Endothelial cell of umbilical vein (primary cell): Measurements from ENCODE around the gene UPK3A. TPM values are rescaled to one million over a fixed set of nuclear protein-coding genes. Genes with fewer than 3 reads are reported as not detected.

Experiments used
- BruUV-seq: library from RNA; stranded (reverse); fragments of 400-500 nt; replicated peaks from 2 replicates; lab custom pipeline; 2021; lab: Mats Ljungman, UMichigan
- CTCF ChIA-PET: fragments of 300-600, 350-600 bp; sonication (Branson Sonifier 250); formaldehyde crosslinking; loops from one replicate; lab custom pipeline; 2021; ENCODE audit warnings: antibody characterized with exemption, inconsistent platforms; lab: Charles Lee
- POLR2A ChIA-PET: fragments of 300-600, 350-600 bp; sonication (Branson Sonifier 250); formaldehyde crosslinking; loops from one replicate; lab custom pipeline; 2021; ENCODE audit warnings: antibody characterized with exemption, inconsistent platforms; lab: Charles Lee
- DNase-seq: peaks from one replicate; pipeline ENCODE4 v3.0.0-alpha.2; 2011; ENCODE audit warnings: low read depth, low spot score
- FAIRE-seq: peaks from 2 replicates; lab custom pipeline; 2011; peaks lifted over from hg19 to GRCh38; lab: Jason Lieb, UNC
- H2AFZ ChIP-seq: 2 replicates; pipeline ENCODE4 v1.6.0; 2012; ENCODE audit warnings: low read depth, low read length, control low read depth, inconsistent platforms
- H3K27ac ChIP-seq: 2 replicates; pipeline ENCODE4 v1.5.1; 2011; ENCODE audit warnings: low read depth, mild to moderate bottlenecking, control low read depth, low read length, moderate library complexity; ENCODE audit not compliant: insufficient read depth
- H3K27me3 ChIP-seq, 2 experiments: 2 replicates each; pipeline versions ENCODE4 v1.6.0 to v1.6.1; 2011; ENCODE audit warnings: low read length in 2 of 2, mixed read lengths in 1 of 2; ENCODE audit not compliant: control insufficient read depth in 2 of 2, insufficient read depth in 2 of 2
- H3K36me3 ChIP-seq, 2 experiments: 2 replicates in 1 of 2; 3 replicates in 1 of 2; pipeline ENCODE4 v1.5.1; 2011; ENCODE audit warnings: low read length in 2 of 2, mild to moderate bottlenecking in 1 of 2, moderate library complexity in 1 of 2; ENCODE audit not compliant: control insufficient read depth in 2 of 2, insufficient read depth in 2 of 2; ENCODE audit errors: extremely low read depth in 1 of 2
- H3K4me1 ChIP-seq: 3 replicates; pipeline ENCODE4 v1.5.1; 2011; ENCODE audit warnings: mild to moderate bottlenecking, low read length; ENCODE audit not compliant: control insufficient read depth, insufficient read depth; ENCODE audit errors: extremely low read depth
- H3K4me2 ChIP-seq: 2 replicates; pipeline ENCODE4 v1.6.1; 2011; ENCODE audit warnings: low read length, control low read depth, mixed read lengths; ENCODE audit not compliant: insufficient read depth
- H3K4me3 ChIP-seq, 3 experiments: fragments of 200-600 bp in 1 of 3; sonication (generic), shearing (Covaris generic) in 1 of 3; replicated peaks in 1 of 3; 2 replicates each; pipeline ENCODE4 v1.5.1; 2011 to 2016; ENCODE audit warnings: control low read depth in 3 of 3, low read length in 3 of 3, mild to moderate bottlenecking in 2 of 3, inconsistent platforms in 1 of 3, low read depth in 1 of 3, moderate library complexity in 1 of 3; ENCODE audit not compliant: insufficient read depth in 1 of 3
- H3K79me2 ChIP-seq: 2 replicates; pipeline ENCODE4 v1.6.0; 2012; ENCODE audit warnings: low read length, inconsistent platforms; ENCODE audit not compliant: control insufficient read depth, insufficient read depth
- H3K9ac ChIP-seq: replicated peaks from 2 replicates; pipeline ENCODE3; 2011; ENCODE audit warnings: low read length, control low read depth; ENCODE audit not compliant: insufficient read depth; ENCODE audit errors: extremely low read depth
- H3K9me1 ChIP-seq: replicated peaks from 3 replicates; pipeline ENCODE4 v1.6.0; 2011; ENCODE audit warnings: mild to moderate bottlenecking, low read length; ENCODE audit not compliant: control insufficient read depth, insufficient read depth; ENCODE audit errors: extremely low read depth
- H3K9me3 ChIP-seq: replicated peaks from 2 replicates; pipeline ENCODE4 v1.5.1; 2012; ENCODE audit warnings: low read length, inconsistent platforms; ENCODE audit not compliant: control insufficient read depth, insufficient read depth
- H4K20me1 ChIP-seq: replicated peaks from 2 replicates; pipeline ENCODE3; 2011; ENCODE audit warnings: mild to moderate bottlenecking, low read length; ENCODE audit not compliant: control insufficient read depth, insufficient read depth; ENCODE audit errors: extremely low read depth
- CTCF ChIP-seq, 2 donors: IDR thresholded peaks; 1 replicate in 1 of 2; 2 replicates in 1 of 2; pipeline ENCODE4 v1.5.1; 2011; ENCODE audit warnings: low read length in 2 of 2, mild to moderate bottlenecking in 2 of 2, moderate library complexity in 2 of 2, control low read depth in 1 of 2, inconsistent platforms in 1 of 2, low read depth in 1 of 2; ENCODE audit not compliant: insufficient read depth in 1 of 2; ENCODE audit errors: extremely low read depth in 1 of 2
- EZH2 ChIP-seq: IDR thresholded peaks from 2 replicates; pipeline ENCODE4 v1.6.1; 2012; ENCODE audit warnings: borderline replicate concordance, low read depth, mild to moderate bottlenecking, moderate library complexity, low read length, inconsistent platforms; ENCODE audit not compliant: severe bottlenecking
- FOS ChIP-seq: IDR thresholded peaks from 2 replicates; pipeline ENCODE4 v1.6.1; 2011; ENCODE audit warnings: mild to moderate bottlenecking, low read length, moderate library complexity, borderline replicate concordance; ENCODE audit not compliant: insufficient read depth
- GATA2 ChIP-seq: IDR thresholded peaks from 2 replicates; pipeline ENCODE4 v1.7.0; 2011; ENCODE audit warnings: low read depth, mild to moderate bottlenecking, moderate library complexity, mixed read lengths, low read length; ENCODE audit not compliant: insufficient read length, insufficient read depth
- JUN ChIP-seq: IDR thresholded peaks from 2 replicates; pipeline ENCODE4 v1.6.1; 2011; ENCODE audit warnings: borderline replicate concordance, low read depth; ENCODE audit not compliant: insufficient read length, insufficient read depth
- MYC ChIP-seq: IDR thresholded peaks from one replicate; pipeline ENCODE4 v1.6.1; 2011; ENCODE audit warnings: mild to moderate bottlenecking, low read depth, low read length
- POLR2A ChIP-seq: IDR thresholded peaks from 2 replicates; pipeline ENCODE4 v1.6.1; 2012; ENCODE audit warnings: low read depth, mild to moderate bottlenecking, control low read depth, low read length
- POLR2AphosphoS5 ChIP-seq: IDR thresholded peaks from 2 replicates; pipeline ENCODE4 v1.6.1; 2012; ENCODE audit warnings: low read depth, mild to moderate bottlenecking, control low read depth, low read length, moderate library complexity; ENCODE audit not compliant: insufficient read depth
- dilution Hi-C: fragments of 300-500 bp; cut with MboI; formaldehyde crosslinking; loops from one replicate; pipeline ENCODE4 v1.15.0; 2019; ENCODE audit warnings: low sequenced_read_pairs; ENCODE audit not compliant: extremely low pct_ligation_motif_present
- intact Hi-C: fragments of 100-400 bp; cut with micrococcal nuclease; formaldehyde crosslinking; loops from one replicate; pipeline ENCODE4 v1.10.0; 2022
- polyA plus RNA-seq, 4 experiments: library from polyadenylated mRNA; depleted of rRNA in 3 of 4; stranded (reverse) in 3 of 4; unstranded in 1 of 4; fragments of >200 nt; gene quantifications; 2 replicates each; pipeline versions ENCODE4 v1.2.1 to v1.2.3, GENCODE V29; 2011 to 2012; ENCODE audit warnings: missing spikeins in 1 of 4
- total RNA-seq: library from RNA; stranded (reverse); gene quantifications from 2 replicates; pipeline ENCODE4 v1.2.3, GENCODE V29; 2021
- TF ChIP-seq, protein P1 (sequence below): IDR thresholded peaks from 2 replicates; pipeline ENCODE4 v1.6.1; 2011; ENCODE audit not compliant: insufficient read depth, insufficient read length

The UPK3A gene
- total and polyA plus RNA-seq, 2 donors (not counting 3 experiments of a cell fraction or from before 2014, with no cell fraction given), result not detected

DNA sequence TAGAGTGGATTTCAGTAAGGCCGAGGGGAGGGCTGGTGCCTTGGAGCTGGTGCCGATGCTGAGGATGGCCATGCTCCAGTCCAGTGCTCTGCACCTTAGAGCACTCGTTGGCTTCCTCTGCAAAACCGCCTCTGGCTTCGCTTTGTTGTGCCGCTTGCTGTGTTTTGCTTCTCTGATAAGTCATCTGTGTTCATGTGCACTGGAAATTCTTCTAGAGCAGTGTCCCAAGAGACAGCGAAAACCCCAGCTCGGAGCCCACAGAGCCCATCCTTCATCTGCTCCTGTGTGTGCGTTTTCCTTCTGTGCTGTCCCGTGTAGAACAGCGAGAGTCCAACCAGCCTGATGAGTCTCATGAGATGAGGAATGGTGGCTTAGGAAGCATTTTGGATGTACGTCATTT is 37.1 kb downstream of the UPK3A start:
- H3K27ac ChIP-seq, result no peak overlapping the region
- no TSS peak for BruUV-seq
- peaks cover 4 to 24% of the 10 kb centered on the region in 2 experiments for H3K36me3 ChIP-seq
- H4K20me1 ChIP-seq, result no peaks in the 10 kb centered on the region
- H3K9me3 ChIP-seq, result no peaks in the 10 kb centered on the region
- no peaks in the 10 kb centered on the region for H3K27me3 ChIP-seq
- TF ChIP-seq JUN (no peak), GATA2 (no peak), POLR2A (no peak), POLR2AphosphoS5 (no peak), FOS (no peak), CTCF (IDR thresholded peaks at IDR 0.05; ENCODE audit: extremely low read depth in 1 of 2, insufficient read depth in 1 of 2, low read depth in 1 of 2, low read length in 2 of 2) (no peak), EZH2 (no peak), MYC (no peak)
- TF ChIP-seq, protein P1, sequence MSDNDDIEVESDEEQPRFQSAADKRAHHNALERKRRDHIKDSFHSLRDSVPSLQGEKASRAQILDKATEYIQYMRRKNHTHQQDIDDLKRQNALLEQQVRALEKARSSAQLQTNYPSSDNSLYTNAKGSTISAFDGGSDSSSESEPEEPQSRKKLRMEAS, result no peak
- intact Hi-C loops, result no loop called here
- H3K79me2 ChIP-seq, result peaks cover 32% of the 10 kb centered on the region
- POLR2A ChIA-PET, result interaction anchor here (0.6 kb wide), 1 partner anchor 28 kb away, joined by 3 read pairs; no protein-coding TSS in a partner anchor
- H3K4me2 ChIP-seq, result no peak overlapping the region
- DNase-seq (no peak), FAIRE-seq (no peak)
- H3K9me1 ChIP-seq, result no peaks in the 10 kb centered on the region
- H3K9ac ChIP-seq, result no peak overlapping the region
- peaks cover 24% of the 10 kb centered on the region for H3K4me1 ChIP-seq
- H3K4me3 ChIP-seq, result no peak overlapping the region
- CTCF ChIA-PET, result interaction anchor here (2.4 kb wide), 1 partner anchor 14 kb away, joined by 9 read pairs; no protein-coding TSS in a partner anchor
- no peak overlapping the region for H2AFZ ChIP-seq
- dilution Hi-C loops, result no loop called here
